GM12892 (cell line): ENCODE measurements around the gene IGSF21.

Experiments used
- POLR2A ChIP-seq: IDR thresholded peaks from 2 replicates; pipeline ENCODE4 v1.6.1; 2011; ENCODE audit warnings: low read depth, low read length, control low read depth
- POLR2AphosphoS5 ChIP-seq: IDR thresholded peaks from 2 replicates; pipeline ENCODE4 v1.6.1; 2011; ENCODE audit warnings: low read depth, low read length, control low read depth

DNA sequence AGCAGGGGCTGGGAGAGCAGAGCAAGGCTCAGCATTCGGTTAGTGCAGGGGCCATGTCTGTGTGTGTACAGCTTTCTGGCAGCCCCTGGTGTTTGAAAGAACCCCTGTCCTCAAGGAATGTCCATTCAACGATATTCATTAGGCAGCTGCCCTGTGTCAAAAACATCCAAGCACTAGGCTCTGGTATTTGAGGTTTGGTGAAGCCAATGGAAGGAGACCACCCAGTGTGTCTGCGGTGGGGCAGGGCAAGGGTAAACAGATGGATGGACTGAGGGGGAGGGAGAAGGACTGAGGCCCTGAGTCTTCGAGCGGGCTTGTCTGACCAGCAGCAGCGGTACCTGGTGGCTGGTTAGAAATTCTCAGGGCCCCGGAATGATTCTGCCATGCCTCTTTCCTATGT is 217.5 kb downstream of the IGSF21 start:
- TF ChIP-seq POLR2AphosphoS5 (no peak), POLR2A (no peak)
